ENCODE results near the gene CAMP.
"Not testable (repeated sequence)": the region's sequence is repeated elsewhere in the genome, so short reads cannot be mapped to it uniquely, and the experiment has no call there.

The CAMP gene, protein sequence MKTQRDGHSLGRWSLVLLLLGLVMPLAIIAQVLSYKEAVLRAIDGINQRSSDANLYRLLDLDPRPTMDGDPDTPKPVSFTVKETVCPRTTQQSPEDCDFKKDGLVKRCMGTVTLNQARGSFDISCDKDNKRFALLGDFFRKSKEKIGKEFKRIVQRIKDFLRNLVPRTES

DNA sequence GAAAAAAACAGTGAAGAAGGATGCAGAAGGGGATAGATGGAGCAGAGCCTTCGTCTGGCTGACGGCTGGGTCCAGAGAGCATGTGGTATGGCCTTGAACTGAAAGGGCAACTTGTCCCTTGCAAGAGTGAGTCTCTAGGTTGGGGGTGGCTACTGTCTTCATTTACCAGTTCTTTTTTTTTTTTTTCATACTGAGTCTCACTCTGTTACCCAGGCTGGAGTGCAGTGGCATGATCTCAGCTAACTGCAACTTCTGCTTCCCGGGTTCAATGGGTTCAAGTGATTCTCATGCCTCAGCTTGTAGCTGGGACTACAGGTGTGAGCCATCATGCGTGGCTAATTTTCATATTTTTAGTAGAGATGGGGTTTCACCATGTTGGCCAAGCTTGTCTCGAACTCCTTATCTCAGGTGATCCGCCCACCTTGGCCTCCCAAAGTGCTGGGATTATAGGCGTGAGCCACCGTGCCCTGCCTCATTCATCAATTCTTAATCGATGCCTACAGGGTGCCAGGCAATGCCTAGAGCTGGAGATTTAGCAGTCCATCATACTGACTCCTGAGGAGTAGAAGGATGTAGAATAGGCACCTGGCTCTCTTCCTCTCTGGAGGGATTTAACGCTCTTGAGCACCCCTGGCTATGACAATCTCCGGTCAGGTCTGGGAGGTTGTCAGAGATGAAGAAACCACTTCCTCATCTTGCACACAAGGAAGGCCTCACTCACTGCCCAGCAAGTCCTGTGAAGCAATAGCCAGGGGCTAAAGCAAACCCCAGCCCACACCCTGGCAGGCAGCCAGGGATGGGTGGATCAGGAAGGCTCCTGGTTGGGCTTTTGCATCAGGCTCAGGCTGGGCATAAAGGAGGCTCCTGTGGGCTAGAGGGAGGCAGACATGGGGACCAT lies at the start of gene CAMP:
Gene CAMP, plus strand, starts transcription at position 880 of the 898 bp plus-strand sequence. Its CDS starts 17 bp downstream, at position 897.
- no peak for DNase-seq

DNA sequence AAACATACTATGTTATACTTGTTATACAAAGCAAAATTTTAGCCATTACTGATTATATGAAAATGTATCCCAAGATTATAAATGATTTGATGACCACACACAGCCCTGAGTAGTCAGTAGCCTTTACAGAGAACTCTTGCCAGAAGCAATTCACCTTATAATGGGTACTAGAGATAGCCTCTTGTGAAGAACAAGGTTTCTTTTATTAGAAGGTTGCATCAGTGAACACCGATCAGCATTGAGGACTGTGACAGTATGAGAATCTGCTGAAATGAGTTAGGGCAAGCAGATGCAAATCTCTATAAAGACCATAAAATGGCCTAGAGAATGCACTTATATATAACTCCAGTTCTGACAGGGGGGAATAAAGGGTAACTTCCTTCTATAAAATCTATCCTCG lies 45.2 kb upstream of the CAMP start:
- DNase-seq, result no peak

DNA sequence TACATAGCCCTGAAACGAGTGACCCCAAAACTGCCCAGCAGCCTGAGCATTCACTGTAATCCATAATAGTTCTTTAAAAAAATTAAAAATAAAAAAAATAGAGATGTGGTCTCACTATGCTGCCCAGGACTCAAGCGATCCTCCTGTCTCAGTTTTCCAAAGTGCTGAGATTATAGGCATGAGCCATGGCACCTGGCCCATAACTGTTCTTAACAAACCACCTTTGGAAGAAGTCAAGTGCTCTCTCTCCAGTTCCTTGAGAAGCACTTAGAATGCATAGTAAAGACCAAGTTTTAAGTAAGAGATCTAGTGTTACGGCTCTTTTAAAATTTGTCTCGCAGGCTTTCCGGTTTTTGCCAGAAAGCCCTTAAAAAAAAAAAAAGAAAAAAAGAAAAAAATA lies 43.3 kb upstream of the CAMP start:
- DNase-seq, result no peak

DNA sequence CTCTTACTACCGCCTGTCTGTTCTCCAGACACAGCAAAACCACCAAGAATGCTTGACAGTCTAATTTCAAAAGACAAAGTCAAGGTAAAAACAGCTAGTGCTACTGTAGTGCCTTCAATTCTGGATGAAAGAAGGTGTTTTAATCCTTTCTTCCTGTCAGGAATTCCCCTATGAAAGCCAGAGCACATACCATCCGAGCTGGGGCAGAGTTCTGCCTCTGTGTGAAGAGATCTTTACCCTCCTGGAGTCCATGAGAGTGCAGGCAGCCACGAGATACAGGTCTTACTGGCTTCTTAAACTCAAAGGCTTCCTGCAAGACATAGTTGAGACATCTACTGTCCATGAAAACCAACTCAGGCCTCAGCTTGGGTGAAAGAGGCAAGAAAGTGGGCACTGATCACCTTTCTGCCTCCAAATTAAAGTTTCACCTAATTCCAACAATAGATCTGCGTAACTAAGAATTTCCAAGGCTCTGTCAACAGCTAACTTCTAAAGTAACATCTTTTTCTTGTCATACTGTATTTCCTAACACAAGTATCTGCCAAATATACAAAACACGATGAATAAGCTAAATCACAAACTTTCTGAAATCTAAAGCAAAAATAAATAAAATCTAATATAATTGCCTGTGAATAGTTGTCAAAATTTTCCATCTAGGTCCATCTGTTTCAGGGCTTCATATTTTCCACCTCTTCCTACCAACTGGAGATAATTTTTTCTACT lies 42.6 kb upstream of the CAMP start:
- DNase-seq, result no peak

DNA sequence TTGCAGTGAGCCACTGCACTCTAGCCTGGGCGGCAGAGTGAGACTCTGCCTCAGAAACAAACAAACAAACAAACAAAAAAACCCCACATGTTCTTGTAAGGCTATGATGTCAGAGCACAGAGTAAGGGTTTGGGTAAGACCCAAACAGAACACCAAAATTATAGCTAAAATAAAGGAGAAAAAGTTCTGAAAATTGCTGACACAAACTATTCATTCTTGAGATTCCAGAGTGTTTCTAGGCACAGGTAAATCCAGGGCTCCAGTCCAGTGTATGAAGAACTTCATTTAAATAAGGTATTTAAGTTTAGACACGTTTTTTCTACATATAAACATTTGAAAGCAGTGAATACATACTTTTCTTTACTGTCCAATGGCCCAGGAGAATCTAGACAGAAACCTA lies 39.0 kb upstream of the CAMP start:
- DNase-seq, result no peak

DNA sequence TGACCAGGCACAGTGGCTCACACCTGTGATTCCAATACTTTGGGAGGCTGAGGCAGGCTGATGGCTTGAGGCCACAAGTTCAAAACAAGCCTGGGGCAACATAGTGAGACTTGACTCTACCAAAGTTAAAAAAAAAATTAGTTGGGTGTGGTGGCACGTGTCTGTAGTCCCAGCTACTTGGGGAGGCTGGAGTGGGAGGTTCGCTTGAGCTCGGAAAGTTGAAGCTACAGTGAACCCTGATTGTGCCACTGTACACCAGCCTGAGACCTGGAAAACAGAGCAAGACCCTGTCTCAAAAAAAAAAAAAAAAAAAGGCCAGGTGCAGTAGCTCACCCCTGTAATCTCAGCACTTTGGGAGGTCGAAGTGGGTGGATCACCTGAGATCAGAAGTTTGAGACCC lies 38.2 kb upstream of the CAMP start:
- DNase-seq, result no peak

DNA sequence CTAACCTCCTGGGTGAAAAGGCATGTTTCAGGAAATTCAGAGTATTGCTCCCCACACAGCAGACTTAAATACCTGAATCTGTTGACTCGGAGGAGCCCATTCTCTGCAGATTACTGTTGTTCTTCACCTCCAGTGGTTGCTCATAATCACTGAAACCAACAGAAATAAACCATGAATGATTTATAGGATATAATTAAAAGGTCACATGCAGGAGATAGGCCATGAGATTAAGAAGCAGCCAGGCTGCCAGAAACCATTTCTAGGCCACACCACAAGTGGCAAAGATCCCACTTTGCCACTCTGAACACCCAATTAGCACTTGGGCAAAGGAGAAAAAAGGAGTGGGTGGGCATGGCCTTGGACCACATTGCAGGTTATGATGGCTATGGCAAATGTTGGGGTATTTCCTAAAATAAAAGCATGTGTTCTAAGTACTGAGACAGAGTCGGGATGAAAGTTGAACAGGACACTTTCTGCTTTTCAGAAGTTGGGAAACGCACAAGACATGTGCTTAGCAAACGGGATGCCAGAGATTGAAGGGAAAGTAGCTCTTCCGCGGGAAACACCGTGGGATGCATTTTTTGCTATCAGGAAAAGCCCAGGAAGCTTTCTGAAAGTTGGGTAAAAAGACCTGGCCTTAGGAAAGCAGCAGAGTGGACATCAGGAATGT lies 36.5 kb upstream of the CAMP start:
- DNase-seq, result no peak

DNA sequence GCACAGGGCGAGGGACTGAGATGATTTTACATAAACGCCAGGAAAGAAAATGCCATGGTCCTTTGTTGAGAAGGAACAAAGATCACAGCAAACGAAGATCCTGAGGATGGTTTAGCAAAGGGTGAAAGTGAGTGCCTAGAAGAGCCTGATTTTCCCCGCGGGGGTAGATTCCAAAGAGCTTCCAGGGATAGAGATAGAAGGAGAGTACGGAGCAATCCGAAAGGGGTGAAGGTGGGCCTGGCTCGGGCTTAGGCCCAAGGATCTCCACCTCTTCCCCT lies 36.1 kb upstream of the CAMP start:
- DNase-seq, result no peak

DNA sequence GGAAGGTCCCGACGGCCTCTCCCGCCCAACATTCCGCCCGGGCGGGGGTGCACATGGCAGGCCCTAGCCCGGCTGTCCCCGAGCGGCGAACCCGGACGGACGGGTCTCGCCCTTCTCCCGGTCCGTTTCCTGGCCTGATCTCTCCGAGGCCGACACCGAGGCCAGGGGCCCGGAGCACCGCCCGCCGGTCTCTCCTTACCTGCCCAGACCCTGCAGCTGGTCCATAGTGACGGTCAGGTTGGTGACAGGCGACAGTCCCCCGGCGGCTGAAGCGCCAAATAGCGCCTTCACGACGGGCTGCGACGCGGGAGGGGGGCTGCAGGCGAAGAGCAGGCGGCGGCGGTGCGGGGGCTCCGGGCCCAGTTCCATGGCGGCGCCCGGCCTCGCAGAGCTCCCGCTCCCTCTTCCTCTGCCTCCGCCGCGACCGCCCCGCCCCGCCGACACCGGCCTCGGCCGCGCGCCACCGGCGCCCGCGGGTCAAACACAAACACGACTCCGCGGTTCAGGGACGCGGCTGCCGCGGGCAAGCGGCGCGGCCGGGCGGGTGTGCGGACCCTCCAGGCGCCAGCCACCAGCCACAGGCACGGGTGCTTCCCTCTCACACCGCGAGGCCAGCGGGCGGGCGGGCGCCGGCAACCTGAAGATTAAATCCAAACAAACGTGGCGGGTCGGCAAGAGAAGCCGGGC lies 35.6 kb upstream of the CAMP start:
- DNase-seq, result no peak

DNA sequence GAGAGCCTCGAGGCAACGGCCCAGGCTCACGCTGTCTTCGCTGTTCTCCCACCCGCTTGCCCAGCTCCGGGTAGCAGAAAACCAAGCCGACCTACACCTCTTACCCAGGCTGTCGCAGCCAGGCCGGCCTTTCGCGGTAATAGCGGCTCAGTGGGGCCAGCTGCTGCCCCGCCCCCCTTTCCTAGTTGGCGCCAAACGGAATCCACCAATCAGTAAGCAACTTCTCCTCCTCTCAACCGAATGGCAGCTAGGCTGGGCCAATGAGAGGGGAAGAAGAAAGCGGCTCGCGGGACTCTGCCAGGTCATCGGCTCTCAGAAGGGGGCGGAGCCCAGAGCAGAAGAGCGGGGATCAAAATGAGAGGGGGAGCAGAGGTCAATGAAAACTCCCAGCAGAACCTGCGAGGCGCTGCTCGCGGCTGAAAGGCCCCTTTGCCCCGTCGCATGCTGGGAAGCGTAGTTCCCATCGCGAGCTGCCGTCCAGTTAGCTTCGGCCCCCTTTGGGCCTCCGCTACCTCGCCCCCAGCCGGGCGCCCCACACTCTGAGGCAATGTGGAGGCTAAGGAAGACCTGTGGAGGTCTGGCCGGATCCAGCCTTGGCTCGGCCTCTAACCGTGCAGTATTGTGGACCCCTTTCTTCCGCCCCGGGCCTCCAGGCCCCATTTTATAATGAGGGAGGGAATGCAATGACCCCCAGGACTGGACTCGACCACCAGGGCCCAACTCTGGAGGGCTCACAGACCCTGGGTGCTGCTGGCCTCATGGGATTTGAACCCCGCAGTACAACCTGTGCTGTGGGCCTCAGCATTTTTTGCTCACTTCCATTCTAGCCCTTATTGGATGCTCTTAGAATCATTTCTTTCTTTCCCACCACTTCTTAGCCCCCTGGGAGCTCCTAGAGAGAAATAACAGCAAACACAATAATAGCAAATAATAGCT lies 34.8 kb upstream of the CAMP start, which contains the start of gene CDC25A:
Gene CDC25A, minus strand, starts transcription at position 152 of the 936 bp plus-strand sequence. CDS start 470 bp downstream, outside the sequence.
- peak; percentile 70 to 82 (median 74) for DNase-seq

DNA sequence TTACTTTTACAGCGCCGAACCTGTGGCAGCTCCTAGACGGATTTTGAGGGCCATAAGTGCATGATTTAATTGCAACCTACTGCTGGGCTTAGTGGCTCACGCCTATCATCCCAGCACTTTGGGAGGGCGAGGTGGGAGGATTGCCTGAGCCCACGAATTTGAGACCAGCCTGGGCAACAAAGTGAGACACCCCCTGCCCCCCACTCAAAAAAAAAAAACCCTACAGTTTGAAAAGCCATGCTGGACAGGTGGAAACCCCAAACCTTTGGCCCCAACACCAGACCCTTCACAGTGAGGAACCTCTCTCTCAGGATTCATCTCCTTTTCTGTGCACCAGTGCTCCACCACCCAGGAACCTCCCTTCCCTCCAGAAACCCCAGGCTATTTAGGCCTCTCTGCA lies 34.0 kb upstream of the CAMP start:
- DNase-seq, result no peak

DNA sequence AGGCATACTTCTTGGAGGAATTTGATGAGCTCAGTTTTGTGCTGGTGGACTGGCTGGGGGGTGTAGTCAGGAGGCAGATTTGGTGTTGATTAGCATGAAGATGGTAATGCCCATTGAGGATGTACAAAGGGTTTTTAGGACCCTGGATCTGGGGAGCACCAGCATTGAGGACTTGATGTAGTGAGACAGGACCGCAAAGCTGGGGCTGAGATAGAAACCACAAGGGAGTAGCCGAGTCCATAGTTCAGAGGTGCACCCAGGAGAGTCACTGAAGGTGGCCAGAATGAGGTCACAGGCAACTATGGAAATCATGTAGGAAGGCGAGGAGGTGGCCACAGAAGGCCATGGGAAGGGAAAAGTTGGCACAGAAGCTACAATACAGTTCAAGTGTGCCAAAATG lies 32.4 kb upstream of the CAMP start:
- DNase-seq, result no peak

DNA sequence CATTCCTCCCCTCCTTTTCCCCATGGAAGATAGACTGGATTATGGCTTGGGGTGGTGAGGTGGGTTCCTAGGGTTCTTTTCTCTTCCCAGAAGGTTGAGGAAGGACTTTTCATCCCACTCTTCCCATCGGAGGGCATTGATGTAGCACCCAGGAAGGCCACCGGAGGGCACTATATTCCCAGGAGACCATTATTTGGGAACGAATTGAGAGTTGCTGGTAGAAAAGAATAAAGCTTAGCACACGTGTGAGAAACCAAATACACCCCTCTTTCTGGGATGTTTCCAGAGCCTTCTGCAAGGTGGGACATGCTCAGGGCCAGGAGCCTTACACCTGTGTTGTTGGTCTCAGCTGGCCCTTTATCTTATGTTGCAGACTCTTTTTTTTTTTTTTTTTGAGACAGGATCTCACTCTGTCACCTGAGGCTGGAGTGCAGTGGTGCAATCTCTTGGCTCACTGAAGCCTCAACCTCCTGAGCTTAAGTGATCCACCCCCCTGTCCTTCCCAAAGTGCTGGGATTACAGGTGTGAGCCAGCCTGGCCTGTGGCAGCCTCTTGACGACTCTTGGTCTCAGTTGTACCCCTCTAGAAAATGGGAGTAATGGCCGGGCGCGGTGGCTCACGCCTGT lies 28.7 kb upstream of the CAMP start:
- no peak for DNase-seq

DNA sequence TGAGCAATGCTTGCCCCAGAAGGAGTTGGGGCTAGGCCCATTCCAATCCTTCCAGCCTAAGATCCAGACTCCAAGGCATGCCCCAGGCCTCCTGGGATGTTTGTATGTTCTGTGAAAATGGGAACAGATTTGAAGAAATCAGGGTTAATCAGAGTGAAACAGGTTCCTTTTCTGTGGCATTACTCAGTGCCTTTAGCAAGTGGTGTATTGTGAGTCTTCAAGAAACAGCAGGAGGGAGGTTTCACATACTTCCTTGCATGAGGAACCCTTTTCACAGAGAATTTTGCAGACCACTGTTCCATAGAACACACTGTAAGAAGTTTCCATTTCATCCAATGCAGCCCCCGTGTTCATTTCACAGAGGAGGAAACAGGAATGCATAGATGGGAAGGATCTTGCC lies 26.7 kb upstream of the CAMP start:
- DNase-seq, result no peak

DNA sequence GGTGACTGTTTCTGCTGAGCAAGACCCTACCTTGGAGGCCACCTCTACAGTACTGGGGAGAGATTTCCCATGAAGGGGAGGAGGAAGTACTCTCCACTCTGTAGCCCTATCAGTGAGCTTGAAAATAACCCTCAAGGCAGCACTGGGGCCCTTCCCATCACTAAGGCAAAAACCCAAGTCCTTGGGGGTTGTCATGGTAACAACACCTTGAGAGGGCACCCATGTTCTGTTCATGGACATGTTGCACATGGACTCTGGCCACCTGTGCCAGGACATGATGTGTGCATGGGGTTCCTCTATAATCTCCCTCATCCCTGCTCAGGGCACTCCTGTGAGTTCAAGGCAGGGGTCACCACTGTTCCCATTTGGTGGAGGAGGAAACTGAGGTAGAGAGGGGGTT lies 24.2 kb upstream of the CAMP start:
- no peak for DNase-seq

DNA sequence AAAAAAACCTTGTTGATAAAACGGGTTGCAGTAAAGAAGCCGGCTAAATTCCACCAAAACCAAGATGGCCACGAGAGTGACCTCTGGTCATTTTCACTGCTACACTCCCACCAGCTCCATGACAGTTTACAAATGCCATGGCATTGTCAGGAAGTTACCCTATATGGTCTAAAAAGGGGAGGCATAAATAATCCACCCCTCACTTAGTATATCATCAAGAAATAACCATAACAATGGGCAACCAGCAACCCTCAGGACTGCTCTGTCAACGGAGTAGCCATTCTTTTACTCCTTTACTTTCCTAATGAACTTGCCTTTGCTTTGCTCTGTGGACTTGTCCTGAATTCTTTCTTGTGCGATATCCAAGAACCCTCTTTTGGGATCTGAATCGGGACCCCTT lies 20.7 kb upstream of the CAMP start:
- no peak for DNase-seq

DNA sequence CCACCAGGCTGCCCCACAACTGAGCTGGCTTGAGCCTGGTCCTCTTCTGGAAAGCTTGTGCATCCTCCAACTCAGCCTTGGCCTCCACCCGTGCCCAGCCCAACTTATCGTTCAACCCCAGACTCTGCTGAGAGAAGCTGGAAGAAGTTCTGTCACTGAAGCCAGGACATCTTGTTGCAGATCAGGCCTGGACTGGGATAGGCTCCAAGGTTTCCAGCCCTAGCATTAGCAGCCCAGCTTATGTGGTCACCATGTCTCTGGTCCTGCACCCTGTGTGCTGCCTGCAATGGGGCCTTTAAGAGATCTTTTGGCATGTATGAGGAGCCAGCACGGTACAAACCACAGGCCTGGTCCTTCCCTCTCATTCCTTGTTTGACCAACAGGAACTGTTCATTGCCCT lies 15.2 kb upstream of the CAMP start:
- DNase-seq, result no peak

DNA sequence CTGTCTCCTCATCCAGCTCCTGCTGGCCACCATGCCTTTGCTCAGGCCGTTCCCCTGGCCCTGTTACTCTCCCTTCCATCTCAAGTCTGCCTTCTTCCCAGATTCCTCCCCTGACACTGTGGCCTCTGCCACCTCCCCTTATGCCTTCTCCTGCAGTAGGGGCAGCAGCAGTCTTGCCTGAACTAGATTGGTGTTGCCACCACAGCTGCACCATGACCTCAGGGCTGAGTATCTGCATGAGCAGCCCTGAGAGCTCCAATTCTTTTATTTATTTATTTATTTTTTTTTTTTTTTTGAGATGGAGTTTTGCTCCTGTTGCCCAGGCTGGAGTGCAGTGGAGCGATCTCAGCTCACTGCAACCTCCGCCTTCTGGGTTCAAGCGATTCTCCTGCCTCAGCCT lies 13.8 kb upstream of the CAMP start:
- no peak for DNase-seq

DNA sequence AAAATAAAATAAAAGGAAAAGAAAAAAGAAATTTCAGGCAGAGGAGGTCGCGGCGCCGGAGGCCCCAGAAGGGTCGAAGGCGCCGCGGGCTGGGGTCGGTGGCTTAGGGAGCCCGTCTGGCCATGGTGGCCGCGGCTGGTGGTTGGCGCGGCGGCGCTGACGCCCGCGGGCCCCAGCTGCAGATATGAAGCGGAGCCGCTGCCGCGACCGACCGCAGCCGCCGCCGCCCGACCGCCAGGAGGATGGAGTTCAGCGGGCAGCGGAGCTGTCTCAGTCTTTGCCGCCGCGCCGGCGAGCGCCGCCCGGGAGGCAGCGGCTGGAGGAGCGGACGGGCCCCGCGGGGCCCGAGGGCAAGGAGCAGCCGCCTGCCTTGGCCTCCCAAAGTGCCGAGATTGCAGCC lies 12.8 kb upstream of the CAMP start:
- not testable (repeated sequence) for DNase-seq

DNA sequence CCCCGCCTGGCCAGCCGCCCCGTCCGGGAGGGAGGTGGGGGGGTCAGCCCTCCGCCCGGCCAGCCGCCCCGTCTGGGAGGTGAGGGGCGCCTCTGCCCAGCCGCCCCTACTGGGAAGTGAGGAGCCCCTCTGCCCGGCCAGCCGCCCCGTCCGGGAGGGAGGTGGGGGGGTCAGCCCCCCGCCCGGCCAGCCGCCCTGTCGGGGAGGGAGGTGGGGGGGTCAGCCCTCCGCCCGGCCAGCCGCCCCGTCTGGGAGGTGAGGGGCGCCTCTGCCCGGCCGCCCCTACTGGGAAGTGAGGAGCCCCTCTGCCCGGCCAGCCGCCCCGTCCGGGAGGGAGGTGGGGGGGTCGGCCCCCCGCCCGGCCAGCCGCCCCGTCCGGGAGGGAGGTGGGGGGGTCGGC lies 11.5 kb upstream of the CAMP start:
- not testable (repeated sequence) for DNase-seq

DNA sequence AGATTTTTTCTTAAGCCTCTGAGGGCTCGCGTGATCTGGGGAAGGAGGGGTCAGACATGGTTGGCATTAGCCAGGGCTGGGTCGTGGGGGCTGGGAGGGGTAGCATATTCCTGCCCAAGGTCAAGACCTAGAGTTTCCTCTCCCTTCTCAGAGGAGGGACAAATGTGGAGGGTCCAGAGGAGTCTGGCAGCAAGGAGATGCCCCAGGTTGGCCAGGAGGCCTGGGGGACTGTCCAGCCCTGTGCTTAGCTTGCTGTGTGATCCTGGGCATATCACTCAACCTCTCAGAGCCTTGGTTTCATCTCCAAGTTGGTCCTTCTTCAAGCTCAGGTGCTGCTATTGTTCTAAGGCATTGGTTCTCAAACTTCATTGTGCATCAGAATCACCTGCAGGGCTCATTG lies 9.1 kb upstream of the CAMP start:
- no peak for DNase-seq

Measured in activated naive CD4-positive, alpha-beta T cell (primary cell).